Psoas muscle (tissue), 8 donors: ENCODE measurements around the gene UBE2L5. TPM values are rescaled to one million over a fixed set of nuclear protein-coding genes. Genes with fewer than 3 reads are reported as not detected.

Experiments
- ATAC-seq, 4 donors: fragments of 200-7000 bp; cut with Tn5 transposase; one replicate each; pipeline ENCODE4 v1.9.1; 2020; ENCODE audit warnings: moderate library complexity in 3 of 4, mild to moderate bottlenecking in 2 of 4
- DNase-seq, 2 donors: peaks; one replicate each; pipeline ENCODE4 v3.0.0-alpha.2; 2020
- H3K27ac ChIP-seq: fragments of 200-600 bp; one replicate; pipeline ENCODE4 v1.8.0; 2022
- H3K27me3 ChIP-seq, 3 donors: fragments of 200-600 bp in 1 of 3; one replicate each; pipeline versions ENCODE4 v1.6.1 to v1.8.0; 2013 to 2022; ENCODE audit warnings: low read length in 2 of 3, mild to moderate bottlenecking in 2 of 3, moderate library complexity in 1 of 3; ENCODE audit not compliant: insufficient read depth in 3 of 3
- H3K36me3 ChIP-seq, 2 donors: fragments of 200-600 bp in 1 of 2; one replicate each; pipeline versions ENCODE4 v1.6.1 to v1.8.0; 2013 to 2022; ENCODE audit warnings: low read depth in 1 of 2, mild to moderate bottlenecking in 1 of 2, moderate library complexity in 1 of 2; ENCODE audit not compliant: insufficient read depth in 1 of 2
- H3K4me1 ChIP-seq: fragments of 200-600 bp; one replicate; pipeline ENCODE4 v1.8.0; 2022
- H3K4me3 ChIP-seq: fragments of 200-600 bp; one replicate; pipeline ENCODE4 v1.8.0; 2022; ENCODE audit warnings: mild to moderate bottlenecking
- H3K9me3 ChIP-seq: fragments of 200-600 bp; one replicate; pipeline ENCODE4 v1.8.0; 2022
- CTCF ChIP-seq: fragments of 200-600 bp; IDR thresholded peaks from one replicate; pipeline ENCODE4 v1.8.0; 2022; ENCODE audit warnings: antibody characterized with exemption
- WGBS, 3 donors: extraction: QIAGEN DNeasy Blood & Tissue Kit; methylation state at CpG; one replicate each; pipeline versions ENCODE4 v1.1.6 to v1.1.7; 2013; 5-methylcytosine and 5-hydroxymethylcytosine counted together
- intact Hi-C, 2 donors: fragments of 100-400 bp; cut with DNase I; formaldehyde crosslinking; loops; one replicate each; pipeline versions ENCODE4 v1.11.0 to v1.14.2; 2022
- polyA plus RNA-seq, 3 donors: library from polyadenylated mRNA; stranded (reverse); fragments of 200-250 nt; gene quantifications; one replicate each; pipeline ENCODE4 v1.2.3, GENCODE V29; 2013
- total RNA-seq, 4 donors: library from RNA; stranded (reverse); fragmentation: NEBNext Ultra II Directional in 2 of 4; extraction: Animal tissue kit (Norgen Biotek cat#: 25700) in 2 of 4; gene quantifications; one replicate each; pipeline versions ENCODE4 v1.2.1 to v1.2.4, GENCODE V29; 2021 to 2023
- donor health status: healthy with polysubstance abuse.
- donor health status: DM: no; HTN: no; CAD: no; lungs with moderate emphysema.
- donor health status: Bipolar disorder and iron deficiency.
- donor health status: healthy.
- donor health status: DM: yes; HTN: yes; CAD: no.
- donor health status: DM: no; HTN: no; CAD: no.
- donor health status: DM: no; HTN: no; CAD: no.
- donor health status: DM: yes; HTN: yes; CAD: no.

Gene UBE2L5
- total and polyA plus RNA-seq, 7 donors = not detected

GRCh38 chr13:30401347-30401746 lies 20.9 kb upstream of the UBE2L5 start:
- H3K4me1 ChIP-seq = no peaks in the 10 kb centered on the region
- H3K27ac ChIP-seq = no peak overlapping the region
- H3K36me3 ChIP-seq = no peaks in the 10 kb centered on the region
- no peaks in the 10 kb centered on the region for H3K27me3 ChIP-seq
- DNase-seq = no peak
- intact Hi-C loops = no loop called here
- no peak for ATAC-seq
- H3K4me3 ChIP-seq = no peak overlapping the region
- TF ChIP-seq CTCF = no peak
- 90 to 92% (median 91%) methylated on average over 5 of the region's 5 CpGs for WGBS, 3 donors
- H3K9me3 ChIP-seq = no peaks in the 10 kb centered on the region

- Histone ChIP-seq H3K4me1 (no peaks in the 10 kb centered on the region), H3K9me3 (no peaks in the 10 kb centered on the region), H3K27me3 (no peaks in the 10 kb centered on the region), H3K27ac (no peak overlapping the region), H3K4me3 (no peak overlapping the region), H3K36me3 (no peaks in the 10 kb centered on the region)
- intact Hi-C loops = no loop called here
- DNase-seq (no peak), ATAC-seq (no peak)
- WGBS, 3 donors = 65 to 73% (median 70%) methylated on average over 6 of the region's 6 CpGs
- TF ChIP-seq CTCF = no peak
Measured at GRCh38 chr13:30403456-30403855, 18.8 kb upstream of the UBE2L5 start.

DNA sequence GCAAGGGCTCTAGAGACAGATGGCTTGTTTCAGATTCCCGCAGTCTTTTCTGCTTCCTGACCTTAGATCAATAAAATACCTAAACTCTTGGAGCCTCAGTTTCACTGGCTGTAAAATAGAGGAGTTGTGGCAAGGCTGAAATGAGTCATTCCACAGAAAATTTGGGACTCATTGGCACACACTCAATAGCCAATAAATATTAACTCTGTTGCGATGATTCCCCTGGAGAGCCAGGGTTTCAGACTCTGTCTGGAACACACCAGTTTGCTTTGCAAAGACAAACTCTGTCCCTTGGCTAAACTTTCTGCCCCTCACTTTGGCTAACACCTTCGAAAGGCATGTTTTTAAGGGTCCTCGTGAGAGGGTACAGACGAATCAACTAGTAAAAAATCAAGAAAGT lies 18.1 kb upstream of the UBE2L5 start:
- ATAC-seq = no peak
- Histone ChIP-seq H3K36me3 (no peaks in the 10 kb centered on the region), H3K4me3 (no peak overlapping the region), H3K27ac (no peak overlapping the region), H3K4me1 (peaks cover 5% of the 10 kb centered on the region), H3K27me3 (no peaks in the 10 kb centered on the region), H3K9me3 (no peaks in the 10 kb centered on the region)
- DNase-seq = no peak
- 77 to 82% (median 79%) methylated on average over 5 of the region's 5 CpGs for WGBS, 3 donors
- no peak for TF ChIP-seq CTCF
- intact Hi-C loops = no loop called here

DNA sequence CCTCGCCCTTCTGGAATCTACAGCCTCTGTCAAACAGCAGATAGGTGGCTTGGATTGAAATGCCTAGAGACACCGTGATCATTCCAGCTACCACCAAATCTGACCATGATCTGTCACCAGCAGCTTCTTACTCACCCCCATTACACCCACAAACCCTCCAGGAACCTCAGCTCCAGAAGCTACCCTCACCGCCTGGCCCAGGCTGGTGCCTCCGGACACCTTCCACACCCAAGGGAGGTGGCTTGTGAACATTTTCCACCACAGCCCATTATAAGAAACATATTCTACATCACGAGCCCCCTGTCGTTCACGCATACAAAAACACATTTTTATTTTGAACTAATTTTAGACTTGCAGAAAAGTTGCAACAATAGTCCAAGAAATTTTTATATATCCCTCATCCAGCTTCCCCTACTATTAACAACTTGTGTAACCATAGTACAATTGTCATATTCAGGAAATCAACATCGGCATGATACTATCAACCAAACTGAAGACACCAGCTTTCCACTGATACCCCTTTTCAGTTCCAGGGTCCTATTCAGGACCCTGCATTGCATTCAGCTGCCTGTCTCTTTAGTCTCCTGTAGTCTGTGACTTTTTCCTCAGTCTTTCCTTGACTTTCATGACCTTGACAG lies 15.4 kb upstream of the UBE2L5 start:
- Histone ChIP-seq H3K27me3 (no peaks in the 10 kb centered on the region), H3K4me1 (peaks cover 5% of the 10 kb centered on the region), H3K27ac (no peak overlapping the region), H3K9me3 (no peaks in the 10 kb centered on the region), H3K36me3 (no peaks in the 10 kb centered on the region), H3K4me3 (no peak overlapping the region)
- no peak for ATAC-seq
- 94 to 97% (median 94%) methylated on average over 8 of the region's 8 CpGs for WGBS, 3 donors
- TF ChIP-seq CTCF = no peak
- intact Hi-C loops = loop anchor here (5.0 kb wide), 1 partner anchor 40 kb away; no protein-coding TSS in a partner anchor
- DNase-seq = no peak
